HG03159 (cell line): ENCODE data around the gene LRFN2.
A peak's percentile ranks its signal among the peaks of the same experiment; 100 is the strongest.

ENCODE experiments used
- ATAC-seq: cut with Tn5 transposase; IDR thresholded peaks from one replicate; pipeline ENCODE4 v1.9.1; 2021; ENCODE audit warnings: mild to moderate bottlenecking, moderate library complexity; ENCODE audit not compliant: unreplicated experiment

The LRFN2 gene

DNA sequence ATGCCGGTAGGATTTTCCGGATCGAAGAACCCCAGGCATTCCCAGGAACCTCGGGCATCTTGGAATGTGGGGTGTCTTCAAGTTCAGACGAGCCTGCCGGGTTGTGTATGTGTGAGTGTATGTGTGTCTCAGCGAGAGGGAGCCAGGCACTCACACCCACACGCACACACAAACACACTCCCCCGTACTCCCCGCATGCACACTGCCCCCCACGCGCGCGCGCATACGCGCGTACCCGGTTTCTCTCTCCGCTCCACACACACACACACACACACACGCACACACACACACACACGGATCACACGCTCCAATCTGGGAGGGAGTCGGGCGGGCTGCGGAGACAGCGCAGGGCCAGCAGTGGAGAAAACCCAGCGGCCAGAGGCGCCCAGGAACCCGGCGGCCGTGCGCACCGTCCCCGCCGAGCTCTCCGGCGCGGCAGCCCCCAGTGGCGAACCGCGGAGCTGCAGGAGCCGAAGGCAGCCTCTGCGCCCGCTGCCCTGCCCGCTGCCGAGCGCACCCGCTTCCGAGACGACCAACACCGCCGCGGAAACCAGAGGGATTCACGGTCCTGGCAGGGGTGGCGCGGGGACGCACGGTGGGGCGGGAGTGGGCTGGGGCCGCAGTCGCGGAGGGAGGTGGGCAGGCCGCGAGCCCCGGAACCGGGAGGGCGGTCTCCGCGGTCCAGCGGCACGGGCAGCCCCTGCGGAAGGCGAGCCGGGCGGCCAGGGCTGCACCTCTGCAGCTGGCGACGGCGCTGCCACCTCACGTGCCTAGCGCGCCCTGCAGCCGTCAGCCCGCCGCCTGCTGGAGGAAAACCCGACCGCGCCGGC, at the start of gene LRFN2:
LRFN2 (minus strand) TSS at position 125 of the 830 bp plus-strand sequence.
- ATAC-seq = peak; percentile 91

DNA sequence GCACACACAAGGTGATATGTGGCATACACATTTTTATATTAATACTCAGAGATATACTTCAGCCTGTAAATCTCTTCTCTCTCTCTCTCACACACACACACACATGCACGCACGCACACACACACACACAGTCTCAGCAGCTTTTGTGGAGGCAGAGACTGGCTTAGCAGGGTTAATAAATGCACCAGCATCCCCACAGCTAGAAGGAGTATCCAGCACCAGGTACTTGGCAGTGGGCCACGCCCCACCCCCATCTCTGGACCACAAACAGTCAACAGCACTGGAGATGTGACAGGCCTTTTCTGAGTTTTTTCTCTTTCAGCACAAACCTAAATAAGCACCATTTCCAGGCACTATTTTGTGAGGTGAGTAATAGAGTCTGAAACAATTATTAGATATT, 47.3 kb upstream of the LRFN2 start:
- no peak for ATAC-seq

DNA sequence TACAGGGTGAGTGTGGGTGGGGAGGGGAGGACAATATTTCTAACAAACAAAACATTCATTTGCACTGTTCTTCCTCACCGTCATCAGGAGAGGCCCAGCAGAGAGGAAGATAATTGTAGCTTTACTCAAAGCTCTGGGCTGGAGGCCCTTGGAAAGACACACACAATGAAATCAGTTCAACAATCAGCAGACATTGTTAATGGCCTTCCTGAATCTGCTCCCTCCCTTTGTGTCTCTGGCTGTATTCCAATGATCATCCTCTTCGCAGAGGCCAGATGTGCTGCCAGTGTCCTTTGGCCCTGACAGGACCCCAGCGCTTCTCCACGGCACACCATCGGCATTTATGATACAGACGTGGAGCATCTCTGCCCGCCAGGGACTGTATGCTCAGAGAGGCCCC, 44.6 kb upstream of the LRFN2 start:
- ATAC-seq = no peak

DNA sequence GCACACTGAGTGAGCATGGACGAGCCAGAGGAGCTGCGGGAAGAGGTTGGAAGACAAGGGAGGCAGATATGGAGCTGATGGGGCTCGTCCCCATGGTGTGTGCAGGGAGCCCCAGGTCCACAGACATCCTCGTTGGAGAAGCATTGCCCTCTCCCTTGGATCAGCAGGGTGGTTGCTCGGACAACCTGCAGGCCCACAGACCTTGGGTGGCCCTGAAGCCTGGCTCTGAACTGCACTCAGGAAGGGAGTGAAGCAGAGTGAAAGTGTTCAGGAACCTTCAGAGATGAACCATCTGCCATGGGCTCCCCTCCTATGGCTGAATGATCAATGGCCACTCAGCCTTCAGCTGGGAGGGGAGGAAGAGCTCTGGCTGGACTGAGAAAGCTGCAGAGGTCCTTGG, 43.3 kb upstream of the LRFN2 start:
- ATAC-seq = no peak

DNA sequence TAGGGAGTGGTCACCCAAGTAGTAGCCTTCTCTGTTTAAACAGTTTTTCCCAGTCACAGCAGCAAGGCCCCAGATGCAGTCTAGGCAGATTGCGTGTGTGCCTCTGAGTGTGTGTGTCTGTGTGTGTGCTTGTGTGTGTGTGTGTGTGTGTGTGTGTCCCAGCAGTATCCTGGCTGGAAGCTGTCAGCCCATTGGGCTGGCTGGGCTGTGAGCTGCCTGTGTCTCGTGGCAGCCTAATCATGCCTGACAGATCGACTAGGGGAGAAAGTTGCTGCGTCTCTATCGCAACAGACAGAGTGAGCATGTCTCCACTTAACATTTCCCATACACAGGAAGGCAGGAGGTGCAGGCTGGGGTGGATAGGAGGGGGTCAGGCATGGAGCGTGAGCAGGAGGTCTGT, 42.9 kb upstream of the LRFN2 start:
- ATAC-seq = no peak

DNA sequence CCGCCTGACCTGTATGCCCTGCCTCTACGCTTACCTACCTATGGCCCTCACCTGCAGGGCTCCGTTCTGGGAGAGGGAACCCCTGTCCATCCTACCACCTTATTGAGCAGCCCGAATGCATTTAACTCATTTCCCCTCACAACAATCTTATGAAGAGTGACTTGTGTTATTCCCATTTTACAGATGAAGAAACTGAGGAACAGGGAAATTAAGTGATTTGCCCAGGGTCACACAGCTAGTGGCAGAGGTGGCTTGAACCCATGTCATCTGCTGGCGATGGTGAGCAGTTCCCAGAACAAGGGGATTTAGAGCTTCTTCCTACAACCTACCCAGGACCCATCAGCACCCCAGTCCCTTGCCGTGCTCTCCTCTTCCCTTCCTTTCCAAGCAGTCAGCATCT, 42.3 kb upstream of the LRFN2 start:
- ATAC-seq = no peak

DNA sequence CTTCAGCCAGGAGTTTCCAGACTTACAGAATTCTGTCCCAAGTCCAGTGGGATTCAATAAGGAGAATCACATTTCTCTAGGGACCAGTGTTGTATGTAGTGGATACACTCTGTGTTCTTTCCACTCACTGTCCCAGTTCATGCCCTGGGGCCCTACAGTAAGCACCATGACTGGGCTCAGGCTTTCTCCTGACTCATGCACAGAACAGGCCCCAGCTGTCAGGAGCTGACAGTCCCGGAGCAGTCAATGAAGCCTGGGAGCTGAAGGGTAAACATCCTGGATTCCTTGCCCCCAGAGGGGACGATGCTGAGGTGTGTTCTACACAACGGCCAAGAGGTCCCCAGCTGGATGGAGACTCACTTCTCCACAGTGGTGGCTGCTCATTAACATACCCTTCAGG, 40.2 kb upstream of the LRFN2 start:
- no peak for ATAC-seq

DNA sequence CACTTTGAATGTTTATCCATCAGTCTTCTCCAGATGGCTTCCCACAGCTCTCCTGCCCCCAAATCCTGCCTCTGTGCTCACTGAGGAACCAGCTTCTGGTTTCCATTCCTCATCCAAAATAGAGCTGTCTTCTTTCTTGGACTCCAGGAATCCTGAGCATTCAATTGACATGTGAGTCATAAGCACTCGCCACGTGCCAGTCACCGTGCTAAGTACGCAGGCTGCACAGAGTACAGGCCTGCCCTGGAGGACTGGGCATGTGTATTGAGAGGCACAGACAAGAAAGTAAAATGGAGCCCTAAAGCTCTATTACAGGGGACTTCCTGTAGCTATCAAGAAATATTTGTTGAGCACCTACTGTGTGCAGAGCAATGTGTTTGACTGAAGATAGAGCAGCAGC, 39.7 kb upstream of the LRFN2 start:
- ATAC-seq = no peak

DNA sequence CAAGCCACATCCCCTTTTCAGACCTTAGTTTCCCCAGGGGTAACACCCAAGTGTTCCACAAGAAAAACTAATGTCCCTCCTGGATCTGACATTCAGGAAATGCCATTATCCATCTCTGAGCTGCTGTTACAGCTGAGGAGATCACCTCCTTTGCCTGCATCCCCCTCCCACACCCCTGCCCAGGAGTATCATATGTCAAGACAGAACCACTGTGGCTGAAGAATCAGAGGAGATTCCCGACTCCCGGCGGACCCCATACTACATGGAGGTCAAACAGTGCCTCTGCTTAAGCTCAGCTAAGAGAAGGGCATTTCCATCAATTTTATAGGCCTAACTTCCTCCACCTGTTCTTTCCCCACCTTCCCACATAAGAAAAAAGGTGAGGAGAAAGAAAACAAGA, 36.8 kb upstream of the LRFN2 start:
- no peak for ATAC-seq

DNA sequence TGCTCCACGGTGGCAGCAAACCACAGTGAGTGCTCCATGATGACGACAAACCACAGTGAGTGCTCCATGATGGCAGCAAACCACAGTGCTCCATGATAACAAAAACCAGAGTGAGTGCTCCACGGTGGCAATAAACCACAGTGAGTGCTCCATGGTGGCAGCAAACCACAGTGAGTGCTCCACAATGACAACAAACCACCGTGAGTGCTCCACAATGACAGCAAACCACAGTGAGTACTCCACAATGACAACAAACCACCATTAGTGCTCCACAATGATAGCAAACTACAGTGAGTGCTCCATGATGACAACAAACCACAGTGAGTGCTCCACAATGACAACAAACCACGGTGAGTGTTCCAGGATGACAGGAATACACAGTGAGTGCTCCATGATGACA, 36.0 kb upstream of the LRFN2 start:
- ATAC-seq = no peak

DNA sequence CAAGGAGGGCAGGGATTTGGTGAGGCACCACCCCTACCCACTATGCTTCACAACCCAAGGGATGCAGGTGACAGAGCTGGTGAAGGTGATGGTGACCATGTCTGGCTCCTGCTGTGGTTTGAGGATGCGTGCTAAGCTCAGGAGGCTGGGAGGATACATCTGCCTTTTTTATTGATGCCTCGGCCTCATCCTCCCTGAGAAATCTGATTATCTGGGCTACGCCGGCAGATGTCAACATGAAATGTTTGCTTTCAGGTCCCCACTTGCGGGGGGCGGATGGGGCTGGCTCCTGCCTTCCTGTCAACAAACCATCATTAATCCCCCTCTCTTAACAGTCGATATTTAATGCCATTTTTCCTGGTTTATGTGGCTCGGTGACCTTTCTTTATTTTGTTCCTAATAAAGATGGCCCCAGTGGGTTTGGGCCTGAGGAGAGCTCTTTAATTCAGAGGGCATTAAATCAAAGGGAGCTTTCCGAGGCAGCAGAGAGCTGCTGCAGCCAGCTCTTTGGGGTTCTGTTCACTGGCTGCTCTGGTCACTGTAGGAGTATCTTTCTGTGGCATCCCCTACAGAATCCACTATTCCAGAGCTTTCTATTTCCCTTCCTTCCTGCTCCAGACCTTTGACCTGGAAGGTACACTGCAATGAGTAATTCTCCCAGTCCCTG, 33.5 kb upstream of the LRFN2 start:
- no peak for ATAC-seq

DNA sequence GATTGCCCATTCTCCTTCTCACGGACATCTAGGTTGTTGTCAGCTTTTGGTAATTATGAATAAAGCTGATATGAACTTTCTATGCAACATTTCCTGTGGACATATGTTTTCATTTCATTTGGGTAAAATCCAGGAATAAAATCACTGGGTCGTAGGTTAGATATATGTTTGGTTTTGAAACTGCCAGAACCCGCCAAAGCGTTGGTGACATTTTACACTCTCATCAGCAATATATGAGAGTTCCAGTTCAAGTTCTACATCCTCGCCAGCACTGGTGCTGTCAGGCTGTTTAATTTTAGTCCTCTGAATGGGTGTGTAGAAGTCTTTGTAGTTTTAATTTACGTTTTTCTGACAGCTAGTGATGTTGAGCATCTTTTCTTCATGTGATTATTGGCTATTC, 27.5 kb upstream of the LRFN2 start:
- no peak for ATAC-seq

DNA sequence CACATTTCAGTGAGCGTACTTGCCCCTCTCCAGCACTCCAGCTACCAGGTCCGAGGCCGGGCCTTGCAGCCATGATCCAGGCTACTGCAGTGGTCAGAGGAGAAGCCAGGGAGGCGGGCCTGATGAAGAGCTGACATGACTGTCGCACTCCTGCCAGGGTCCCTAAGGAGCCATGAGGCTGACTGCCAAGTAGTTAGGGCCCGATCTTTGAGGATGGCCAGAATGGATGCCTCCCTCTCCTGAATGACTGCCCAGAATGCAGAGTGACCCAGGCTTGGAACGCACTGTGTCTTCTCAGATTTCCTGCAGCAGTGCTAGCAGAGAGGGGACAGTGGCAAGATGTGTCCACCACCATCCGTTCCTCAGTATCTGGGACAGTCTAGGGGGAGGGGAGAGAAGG, 24.7 kb upstream of the LRFN2 start:
- ATAC-seq = no peak

DNA sequence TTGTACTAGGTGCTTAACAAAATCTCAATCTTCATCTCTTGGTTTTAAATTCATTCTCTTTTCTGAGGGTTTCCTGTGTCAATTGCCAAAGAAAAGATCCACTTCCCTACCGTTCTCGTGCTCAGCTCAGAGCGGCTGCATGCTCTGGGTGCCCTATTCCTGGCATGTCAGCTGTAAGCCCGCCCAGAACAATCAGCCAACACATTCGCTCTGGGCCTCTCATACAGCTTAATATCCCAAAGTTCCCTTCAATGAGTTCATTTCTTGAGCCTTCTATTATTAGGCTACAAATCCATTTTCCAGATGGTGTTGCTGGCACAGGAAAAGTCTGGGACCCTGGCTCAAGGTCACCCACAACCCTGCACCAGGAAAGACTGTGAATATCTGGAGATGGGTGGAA, 24.3 kb upstream of the LRFN2 start:
- no peak for ATAC-seq

DNA sequence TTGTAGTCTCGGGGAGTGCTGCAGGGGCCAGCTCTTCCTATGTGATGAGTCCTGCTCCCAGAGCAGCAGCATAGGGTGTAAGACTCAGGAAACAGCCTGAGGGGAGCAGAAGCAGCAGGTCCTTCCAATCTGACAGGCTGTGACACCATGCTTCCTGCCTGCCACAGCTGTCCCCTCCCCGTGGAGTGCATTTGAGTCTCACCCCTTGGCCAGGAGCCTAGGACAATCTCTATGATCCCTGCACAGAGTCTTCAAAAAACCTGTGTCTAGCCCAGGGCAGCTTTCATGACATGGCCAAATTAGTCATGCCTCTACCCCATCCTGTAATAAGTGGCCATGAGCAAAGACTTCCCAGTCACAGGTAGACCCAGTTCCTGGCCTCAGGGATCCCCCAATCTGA, 23.1 kb upstream of the LRFN2 start:
- ATAC-seq = no peak

DNA sequence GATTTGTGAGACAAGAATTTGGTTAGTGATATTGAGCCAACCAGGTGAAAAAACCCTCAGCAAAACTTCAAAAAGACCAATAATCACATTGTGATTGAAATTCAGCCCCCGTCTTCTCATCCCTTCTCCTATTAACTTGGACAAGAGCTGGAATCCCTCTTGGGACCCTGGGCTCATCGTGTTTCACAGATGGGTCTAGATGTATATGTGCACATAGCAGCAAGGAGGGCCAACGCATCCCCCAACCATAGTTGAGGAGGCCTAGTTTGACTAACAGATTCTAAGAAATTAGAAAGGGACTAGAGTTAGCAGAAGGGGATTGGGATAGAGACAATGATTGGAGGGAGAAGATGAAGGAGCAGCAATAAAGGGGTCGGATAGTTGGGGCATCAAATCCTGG, 19.8 kb upstream of the LRFN2 start:
- no peak for ATAC-seq

DNA sequence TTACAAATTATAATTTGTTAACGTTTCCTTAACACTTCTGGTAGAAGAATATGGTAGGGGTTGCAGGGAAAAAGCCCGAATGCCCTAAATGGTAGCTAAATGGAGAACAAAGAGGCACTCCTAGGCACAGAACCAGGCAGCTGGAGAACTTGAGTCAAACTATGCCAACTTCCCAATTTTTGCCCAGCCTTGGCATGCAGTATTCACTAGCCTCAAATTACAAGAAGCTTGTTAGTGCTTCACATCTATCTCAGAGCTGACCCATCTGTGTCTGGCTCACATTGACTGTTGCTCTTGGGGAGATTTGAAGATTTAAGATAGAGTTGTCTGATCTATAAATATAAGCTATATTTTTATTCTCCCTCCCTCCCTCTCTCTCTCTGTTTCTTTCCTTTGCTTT, 19.4 kb upstream of the LRFN2 start:
- ATAC-seq = no peak

DNA sequence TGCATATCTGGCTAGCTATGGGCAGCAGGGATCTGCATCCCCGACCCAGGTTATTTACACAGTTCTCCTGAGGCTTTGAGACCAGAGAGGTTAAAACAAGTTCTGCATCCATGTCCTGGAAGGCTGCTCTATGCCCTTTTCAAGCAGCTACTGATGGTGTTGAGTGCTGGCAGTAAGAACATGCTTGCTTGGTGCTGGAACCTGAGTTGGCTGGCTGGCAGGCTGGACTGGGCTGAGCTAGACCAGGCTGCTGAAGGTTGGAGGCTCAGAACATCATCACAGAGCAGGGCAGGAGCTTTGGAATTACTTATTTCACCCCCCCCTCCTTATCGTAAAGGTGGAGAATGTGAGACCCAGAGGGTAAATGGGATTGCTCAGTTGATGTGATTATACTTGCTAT, 16.9 kb upstream of the LRFN2 start:
- no peak for ATAC-seq

DNA sequence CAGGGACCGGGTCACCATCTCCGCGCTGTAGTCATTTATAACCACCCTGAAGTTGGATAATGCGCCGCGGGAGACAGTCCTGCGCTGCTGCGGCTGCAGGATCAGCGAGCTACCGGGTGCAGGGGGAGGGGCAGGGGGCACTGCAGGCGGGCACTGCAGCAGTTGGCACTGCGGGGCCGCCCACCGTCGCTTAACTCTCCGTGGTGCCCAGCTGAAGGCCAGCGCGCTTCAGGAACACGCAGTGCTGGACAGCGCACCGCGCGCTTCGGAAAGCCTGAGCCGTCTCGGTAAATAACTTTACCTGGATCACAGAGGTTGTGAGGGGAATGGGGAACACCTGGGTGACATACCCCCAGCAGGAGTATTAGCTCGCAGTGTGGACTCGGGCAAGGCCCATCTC, 12.4 kb upstream of the LRFN2 start:
- no peak for ATAC-seq

DNA sequence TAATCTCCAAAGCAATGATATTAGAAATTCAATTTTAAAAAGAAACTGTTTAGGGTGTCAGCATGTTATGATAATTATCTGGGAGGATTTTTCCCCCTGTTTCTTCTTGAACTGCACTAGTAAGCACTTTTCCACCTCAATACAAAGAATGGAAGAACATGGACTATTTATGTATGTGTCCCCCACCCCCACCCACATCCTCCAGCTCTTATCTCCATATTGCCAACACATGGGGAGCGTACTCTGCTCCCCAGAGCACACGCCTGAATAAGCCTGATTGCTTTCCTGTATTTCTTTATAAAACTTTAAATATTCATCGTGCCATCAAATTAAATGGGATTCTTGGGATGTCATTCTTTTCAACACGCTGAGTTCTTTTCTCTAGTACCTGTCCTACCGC, 11.4 kb upstream of the LRFN2 start:
- no peak for ATAC-seq

DNA sequence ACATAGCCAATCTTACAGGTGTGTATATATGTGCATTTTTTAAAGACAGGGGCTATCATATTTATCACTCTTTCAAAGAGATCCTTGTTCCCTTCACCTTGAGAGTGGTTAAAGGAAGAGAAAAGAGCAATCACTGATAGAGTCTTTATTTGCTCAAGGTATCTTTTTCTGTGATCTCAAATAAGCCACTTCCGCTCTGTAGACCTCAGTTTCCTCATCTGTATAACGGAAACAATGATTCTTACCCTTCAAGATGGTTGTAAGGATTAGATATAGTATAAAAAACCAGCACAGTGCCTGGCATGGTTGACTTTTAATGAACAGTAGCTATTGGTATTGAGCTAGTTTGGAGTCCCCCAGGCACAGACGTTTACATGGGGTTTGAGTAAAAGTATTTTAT, 10.1 kb upstream of the LRFN2 start:
- ATAC-seq = no peak

DNA sequence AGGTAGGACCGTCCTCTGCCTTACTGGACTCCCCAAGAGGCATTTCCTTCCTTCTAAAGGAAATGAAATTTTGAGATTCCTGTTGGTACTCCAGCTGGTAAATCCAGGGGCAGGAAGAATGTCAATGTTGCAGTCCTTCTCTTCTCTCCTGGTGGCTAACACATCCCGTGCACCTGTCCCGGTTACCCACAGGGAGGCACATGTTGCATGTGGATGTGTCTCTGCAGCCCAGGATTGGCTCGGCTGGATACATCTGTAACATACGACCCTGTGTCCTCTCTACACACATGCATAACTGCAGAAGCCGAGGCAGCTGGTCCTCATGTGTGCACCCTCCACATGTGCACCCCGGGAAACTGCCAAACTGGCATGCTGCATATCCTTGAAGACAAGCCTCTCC, 1.3 kb upstream of the LRFN2 start:
- no peak for ATAC-seq

DNA sequence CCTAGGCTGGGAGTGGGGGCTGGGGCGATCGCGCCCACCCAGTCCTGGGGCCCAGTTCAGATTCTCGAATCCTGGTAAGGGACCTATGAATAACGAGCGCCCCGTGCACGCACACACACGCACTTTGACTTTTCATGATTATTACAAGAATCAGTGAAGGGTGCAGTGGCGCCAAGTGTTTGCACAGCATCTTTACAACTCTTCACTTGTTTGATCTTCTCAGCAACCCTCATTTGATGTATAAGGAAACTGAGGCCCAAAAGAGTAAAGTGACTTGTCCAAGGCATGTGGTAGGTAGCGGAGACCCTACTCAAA, 863 bp upstream of the LRFN2 start:
- no peak for ATAC-seq
